ENCODE data around the gene ABCB4.

The ABCB4 gene

DNA sequence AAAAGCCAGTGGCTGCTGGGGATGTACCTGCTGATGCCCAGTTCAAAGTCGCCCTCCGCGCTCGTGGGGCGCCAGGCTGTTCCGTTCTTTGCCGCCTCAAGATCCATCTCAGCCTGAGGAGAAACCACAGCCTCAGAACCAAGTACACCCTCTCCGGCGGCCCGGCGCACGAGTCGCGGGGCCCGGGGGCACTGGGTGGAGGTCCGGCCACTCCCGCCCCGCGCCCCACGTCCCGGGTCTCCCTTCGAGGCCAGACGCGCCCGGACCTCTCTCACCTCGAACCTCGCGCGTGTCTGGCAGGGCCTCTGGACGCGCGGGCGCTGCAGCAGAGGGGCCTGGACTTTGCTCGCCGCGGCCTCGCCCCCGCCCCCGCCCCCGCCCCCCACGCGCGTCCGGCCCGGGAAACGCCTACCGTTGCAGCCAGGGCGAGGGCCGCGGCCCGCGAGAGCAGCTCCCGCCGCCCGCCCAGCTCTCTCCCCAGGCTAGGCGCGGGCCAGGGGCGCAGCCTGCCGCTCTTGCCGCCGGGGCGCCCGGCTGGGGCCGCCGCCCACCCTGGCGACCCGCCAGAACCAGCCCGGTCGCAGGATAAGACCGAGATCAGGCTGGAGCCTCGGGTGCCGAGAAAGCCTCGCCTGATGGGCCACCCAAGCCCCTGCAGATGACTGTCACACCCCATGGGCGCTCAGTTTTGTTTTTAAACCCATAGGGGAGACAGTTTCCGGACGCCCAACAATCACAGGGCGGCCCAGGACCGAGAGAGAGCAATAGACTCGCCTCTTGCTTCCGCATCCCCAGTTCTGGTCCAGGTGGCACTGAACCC is at the start of gene ABCB4:
Gene ABCB4, minus strand, starts transcription at position 322 of the 820 bp plus-strand sequence. Its CDS starts 215 bp downstream, at position 107.
- no peak for DNase-seq

DNA sequence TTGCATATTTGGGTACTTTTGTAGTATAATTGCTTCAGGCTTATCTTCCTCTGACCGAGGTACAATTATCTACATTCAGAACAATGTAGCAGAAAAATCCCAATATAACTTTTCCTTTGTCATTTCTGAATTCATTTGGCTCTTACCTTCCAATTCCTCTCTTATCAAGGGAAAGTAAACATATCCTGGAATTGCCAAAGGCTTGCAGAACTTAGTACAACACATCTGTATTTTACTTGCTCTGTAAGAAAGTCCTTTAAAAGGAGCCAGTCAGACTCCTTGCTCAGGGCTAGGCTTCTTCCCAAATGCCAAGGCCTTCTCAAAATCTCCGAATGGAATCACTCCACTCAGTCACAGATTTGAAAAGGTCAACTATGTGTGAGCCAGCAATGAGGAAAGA is 43.3 kb upstream of the ABCB4 start:
- DNase-seq, result no peak

DNA sequence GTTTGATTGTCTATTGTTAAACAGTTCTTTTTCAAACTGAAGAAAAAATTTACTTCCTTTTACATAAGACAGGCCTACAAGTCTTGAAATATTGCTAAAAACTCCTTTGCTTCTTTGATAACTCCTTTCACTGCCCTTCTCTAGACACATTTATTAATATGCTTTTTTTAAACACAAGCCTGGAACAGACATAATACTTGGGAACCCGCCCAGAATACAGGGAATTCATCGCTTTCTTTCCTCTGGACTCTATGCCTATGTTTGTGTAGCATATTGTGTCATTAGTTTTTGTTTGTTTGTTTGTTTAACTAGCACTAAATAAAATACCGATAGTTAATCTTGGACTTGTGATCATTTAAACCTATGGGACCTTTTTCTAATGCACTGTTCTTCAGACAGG is 42.4 kb upstream of the ABCB4 start:
- DNase-seq, result no peak

DNA sequence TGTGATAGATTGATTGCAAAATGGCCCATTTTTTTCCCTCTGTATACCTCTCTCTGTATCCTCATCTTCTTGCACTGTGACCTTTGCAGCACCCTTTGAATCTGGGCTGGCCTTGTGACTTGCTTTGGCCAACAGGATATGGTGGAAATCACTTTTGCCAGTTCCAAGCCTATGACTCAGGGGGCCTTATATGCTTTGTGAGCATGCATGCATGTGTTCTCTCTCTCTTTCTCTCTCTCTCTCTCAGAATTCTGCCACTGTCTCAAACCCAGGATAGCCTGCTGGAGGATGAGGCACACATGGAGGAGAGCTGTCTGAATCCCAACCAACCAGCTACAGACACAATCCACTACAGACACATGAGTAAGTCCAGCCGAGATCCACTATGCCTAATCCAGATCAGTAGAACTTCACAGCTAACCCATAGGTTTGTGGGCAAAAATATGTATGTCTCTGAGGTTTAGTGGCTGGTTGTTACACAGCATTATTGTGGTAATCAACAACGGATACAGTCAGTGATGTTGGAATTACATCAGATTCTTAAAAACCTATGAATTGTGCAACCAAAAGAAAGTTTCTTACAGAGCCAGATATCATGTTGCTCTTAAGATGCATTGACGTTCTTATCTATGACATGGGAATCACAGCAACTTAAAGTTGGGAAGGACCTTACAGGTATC is 41.8 kb upstream of the ABCB4 start:
- no peak for DNase-seq

DNA sequence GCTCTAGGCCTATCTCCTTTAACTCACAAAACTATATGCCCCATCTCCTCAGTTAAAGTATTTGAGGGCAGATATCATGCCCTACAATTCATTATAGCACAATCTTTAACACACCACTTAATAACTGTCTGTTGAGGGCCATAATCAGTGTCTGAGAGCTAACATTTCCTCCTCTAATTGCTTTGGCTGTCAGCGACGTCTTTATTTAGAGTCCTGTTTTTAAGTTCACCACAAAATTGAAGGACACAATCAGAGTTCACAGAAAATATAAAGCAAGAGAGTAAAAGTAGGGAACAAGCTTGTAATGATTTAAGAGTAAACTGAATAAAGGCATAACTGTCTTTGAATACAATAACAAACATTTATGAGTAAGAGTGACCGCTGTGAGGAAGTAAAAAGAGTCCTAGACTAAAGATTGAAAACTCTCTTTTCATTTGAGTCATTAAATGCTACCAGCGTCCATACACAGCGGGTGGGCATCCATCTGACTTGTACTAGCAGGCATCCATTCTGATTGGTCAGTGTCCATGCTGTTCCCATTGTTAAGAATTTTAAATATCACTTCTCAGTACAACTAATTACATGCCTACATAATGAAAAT is 38.4 kb upstream of the ABCB4 start:
- DNase-seq, result no peak

DNA sequence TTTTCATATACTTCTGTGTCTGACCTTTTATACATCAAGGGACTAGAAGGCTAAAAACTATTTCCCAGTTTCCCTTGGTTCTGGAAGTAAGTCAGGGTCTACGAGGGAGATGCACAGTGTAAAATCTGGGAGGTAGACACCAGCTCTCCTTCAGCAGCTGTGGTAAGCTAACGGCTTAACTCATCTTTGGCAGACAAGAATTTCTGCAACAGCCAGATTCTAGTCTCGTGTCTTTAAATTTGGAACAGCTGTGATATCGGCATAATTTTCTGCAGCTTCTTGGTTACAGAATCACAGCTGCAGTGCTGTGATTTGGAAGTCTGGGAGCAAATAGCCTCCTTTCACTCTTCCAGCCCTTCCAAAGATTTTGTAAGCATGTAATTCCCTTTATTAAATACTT is 37.4 kb upstream of the ABCB4 start:
- no peak for DNase-seq

DNA sequence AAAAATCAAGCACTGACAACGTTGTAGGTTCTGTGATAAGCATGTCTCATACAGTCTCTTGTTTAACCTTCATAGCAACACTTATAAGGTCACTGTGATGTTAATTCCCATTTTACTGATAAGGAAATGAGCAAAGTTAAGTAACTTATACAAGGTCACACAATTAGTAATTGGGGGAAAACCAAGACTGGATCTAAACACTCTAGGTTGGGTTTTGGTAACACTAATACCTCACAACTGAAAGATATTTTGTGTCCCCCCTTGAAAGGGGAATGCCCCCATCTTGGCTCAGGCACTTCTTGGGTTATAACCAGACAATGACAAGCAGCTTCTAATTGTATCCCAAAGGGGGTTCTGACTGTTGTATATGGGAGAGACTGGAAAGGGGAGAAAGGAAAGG is 36.0 kb upstream of the ABCB4 start:
- no peak for DNase-seq

DNA sequence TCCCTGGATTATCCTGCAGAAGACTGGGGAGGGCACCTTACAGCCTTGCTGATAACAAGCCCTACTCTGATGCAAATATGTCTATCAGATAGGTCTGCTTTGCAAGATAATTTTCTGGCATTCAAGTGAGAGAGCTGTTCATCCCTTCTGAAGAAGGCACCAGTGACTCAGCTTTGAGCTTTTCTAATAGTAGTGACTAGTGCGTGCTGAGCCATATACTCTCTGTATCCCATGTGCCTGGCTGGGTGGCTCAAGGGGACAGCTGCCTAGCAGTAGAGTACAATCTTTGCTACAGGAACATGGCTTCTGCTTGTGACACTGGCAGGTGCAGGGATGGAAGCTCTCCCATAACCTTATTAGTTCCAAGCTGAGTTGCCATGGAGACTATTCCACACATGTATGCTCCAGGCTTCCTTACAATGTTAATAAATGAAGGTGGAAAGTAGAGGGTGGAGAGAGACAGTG is 35.0 kb upstream of the ABCB4 start:
- no peak for DNase-seq

DNA sequence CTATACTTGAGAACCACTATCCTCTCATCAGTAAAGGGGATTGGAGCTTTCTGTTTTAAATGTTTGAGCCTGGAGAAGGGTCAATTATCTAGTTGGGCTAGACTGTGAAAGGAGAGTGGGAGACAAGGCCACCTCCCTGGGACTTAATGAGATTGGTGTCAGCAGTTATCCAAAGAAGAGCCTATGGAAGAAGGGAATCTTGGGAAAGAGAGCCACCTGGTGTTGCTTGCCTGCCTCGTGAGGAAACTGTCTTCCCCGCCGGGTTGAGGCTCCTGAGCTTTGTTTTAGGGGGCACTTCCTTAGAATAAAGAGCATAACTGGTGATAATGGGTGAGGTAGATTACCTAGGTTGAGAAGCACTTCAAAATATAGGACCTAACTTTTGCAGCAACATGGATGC is 32.0 kb upstream of the ABCB4 start:
- DNase-seq, result no peak

DNA sequence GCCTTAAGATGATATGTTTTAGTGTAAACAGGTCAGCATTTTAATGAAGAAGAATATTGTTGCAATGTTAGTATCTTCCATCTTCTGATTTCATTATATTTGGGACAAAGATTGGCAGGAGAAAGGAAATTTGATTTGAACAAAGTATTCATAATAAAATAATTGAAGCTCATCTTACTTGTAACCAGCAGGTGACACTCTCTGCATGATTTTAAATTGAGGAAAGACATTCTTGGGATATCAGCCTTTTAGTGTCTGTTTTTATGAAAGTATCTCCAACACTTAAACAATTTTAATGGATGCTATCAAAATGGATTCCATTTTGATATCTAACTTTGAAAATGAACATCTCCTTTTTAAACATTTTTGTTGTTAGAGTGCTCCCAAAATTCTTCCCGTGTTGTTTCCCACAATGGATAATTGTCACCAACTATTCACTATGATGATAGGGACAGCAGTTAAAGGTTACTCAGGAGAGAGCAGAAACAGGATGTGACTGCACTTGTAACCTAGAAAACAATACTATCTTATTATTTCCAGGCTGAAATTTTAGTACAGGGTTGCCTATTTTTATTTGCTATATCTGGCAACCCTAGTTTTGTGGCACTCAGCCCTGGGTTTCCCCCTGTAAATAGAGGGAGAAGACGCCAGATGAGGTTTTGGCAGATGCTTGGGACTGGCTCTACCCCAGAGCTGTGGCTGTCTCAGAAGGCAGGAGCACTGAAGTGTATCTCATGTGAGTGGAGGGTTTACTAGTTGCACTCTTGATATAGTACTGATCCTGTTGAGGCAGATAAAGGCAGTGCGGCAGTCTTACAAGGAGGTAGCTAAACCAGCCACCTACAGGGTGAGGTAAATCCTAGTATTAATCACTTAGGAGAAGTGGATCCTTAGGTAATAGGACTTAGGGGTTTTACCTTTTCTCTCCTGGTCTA is 31.0 kb upstream of the ABCB4 start:
- no peak for DNase-seq

DNA sequence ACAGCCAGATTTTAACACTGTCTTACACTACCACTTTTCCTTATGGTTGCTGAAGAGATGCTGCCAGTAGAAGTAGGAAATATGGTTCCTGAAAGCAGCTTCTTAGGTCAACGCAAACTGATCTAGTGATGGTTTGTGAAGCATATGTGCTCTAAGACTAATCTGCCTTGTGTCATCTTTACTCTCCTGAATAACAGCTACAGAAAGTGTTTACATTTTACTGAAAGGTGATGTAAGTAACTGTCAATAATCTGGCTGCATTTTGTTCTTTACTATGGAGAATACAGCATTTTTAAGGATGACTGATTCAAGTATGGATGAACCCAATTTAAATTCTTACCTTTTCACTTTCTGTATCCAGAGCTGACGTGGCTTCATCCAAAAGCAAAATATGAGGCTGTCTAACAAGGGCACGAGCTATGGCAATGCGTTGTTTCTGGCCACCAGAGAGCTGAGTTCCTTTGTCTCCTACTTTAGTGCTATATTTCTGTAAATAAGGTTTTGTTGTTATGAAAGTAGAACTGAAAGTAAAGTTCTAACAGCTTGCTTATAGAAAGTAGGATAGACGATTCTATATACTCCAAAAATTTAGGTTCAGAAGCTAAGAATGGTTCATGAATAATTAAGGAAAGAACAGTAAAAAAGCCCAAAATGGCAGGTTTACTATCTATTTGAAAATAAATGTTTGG is 30.2 kb upstream of the ABCB4 start:
- DNase-seq, result no peak

DNA sequence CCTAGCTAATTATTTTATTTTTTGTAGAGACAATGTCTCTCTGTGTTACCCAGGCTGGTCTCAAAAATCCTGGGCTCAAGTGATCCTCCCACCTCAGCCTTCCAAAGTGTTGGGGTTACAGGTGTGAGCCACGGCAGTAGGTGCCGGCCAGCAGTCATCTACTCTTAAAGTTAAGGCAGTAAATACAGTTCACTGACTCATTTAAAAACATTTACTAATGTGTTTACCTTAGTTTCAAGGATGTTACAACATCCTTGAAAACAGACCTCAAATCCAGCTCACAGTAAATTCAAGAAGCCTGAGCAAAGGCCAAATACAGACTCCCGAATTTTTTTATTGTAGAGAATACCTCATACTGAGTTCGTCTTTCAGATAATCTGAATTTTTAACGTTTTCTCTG is 29.6 kb upstream of the ABCB4 start:
- no peak for DNase-seq

DNA sequence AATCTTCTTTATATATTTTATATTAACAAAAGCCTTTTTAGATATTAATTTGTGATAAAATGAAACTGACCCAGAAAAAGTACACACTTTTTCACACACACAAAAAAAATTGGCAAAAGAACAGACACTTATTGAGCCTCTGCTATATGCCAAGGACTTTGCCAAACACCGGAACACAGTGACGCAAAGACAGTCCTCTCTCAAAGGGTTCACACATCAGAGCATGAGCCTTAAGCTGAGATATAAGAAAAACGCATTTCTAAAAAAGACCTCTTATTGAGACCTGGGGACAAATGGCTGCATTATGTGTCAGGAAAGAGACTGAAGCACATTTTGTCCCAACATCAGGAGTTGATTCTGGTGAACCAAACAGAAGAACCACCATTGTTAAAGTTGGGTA is 24.0 kb upstream of the ABCB4 start:
- DNase-seq, result no peak

DNA sequence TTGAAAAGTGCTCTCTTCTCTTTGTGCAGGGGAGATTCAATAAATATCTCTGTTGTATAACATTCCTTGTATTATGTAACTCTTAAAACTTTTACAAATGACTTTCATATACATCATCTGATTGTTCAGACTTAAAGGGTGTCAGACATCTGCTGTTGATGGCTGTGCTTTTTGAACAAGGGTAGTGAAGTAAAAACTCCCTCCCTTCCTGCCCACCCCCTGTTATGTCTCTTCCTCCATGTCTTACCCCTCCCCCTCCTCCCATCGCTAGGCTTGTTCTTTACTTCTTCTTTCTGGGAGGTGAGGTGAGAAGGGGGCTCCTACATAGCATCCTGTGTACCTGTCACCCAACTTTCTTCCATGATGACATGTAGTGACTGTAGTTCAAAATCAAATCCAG is 23.4 kb upstream of the ABCB4 start:
- DNase-seq, result no peak

DNA sequence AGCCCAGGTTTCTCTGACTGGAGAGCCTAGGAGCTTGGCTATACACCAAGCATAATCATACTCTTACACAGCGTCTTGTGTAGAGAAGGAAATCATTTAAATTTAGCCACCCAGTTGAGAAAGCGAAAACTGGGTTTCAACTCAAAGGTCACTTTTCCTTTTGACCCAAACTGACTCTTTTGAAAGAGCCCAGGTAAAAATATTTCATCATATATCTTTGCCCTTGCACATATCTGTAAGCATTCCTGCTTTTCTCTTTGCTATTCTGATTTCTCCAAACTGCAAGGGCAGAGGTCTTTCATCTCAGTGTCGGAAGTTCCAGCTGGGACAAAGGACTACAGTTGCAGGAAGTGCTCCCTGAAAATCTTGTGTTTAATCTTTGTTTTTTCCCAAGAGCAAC is 22.0 kb upstream of the ABCB4 start:
- no peak for DNase-seq

DNA sequence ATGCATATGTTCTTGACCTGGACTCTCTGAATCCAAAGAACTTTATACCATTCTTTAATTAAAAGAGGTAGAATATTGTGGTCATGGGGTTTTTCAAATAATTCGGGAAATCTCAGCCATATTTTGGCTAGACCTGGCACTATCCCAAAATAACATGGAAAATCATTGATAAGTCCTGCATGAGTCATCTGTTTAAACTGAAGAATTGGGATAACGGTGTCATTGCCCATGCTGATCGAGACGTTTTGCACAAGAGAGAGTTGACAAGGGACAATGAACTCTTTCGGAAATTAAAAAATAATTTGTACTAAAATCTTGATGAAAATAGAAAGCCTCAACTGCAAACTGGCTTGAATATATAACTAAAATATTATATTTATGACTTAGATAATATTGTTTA is 19.9 kb upstream of the ABCB4 start:
- DNase-seq, result no peak

DNA sequence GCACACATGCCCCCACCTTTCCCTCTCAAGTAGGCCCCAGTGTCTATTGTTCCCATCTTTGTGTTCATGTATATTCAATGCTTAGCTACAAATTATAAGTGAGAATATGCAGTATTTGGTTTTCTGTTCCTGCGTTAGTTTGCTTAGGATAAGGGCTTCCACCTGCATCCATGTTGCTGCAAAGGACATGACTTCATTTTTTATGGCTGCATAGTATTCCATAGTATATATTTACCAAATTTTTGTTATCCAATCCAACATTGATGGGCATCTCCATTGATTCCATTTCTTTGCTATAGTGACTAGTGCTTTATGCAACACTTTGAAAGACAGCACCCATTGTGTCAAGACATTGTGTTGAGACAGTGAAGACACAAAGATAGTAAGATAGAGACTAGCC is 19.0 kb upstream of the ABCB4 start:
- DNase-seq, result no peak

DNA sequence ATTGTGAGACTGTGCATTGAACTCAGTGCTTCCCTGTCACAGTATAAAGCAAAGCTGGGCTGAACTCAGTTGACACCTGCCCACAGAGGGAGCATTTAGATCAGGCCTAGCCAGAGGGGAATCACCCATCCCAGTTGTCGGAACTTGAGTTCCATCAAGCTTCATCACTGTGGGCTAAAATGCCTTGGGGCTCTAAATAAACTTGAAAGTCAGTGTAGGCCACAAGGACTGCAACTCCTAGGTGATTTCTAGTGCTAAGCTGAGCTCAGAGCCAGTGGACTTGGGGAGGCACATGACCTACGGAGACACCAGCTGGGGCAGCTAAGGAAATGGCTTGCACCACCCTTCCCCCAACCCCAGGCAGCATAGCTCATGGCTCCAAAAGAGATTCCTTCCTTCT is 7.7 kb upstream of the ABCB4 start:
- no peak for DNase-seq

DNA sequence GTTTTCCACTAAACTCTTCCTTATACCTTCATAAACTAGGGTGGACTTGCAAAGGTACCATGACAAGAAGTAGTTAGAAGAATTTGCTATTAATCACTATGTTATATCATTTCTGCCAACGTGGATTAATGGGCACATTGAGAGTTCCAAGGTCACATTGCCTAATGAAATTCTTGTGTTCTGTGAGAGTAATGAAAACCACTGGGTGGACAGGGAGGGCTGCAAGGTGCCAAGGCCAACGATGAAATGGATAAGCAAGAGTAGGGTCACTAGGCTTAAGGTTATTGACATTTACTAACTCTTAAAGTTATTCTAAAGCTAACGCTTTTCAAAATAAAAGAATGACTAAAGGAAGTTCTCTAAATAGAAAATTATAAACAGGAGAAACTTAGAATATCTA is 6.6 kb upstream of the ABCB4 start:
- DNase-seq, result no peak

DNA sequence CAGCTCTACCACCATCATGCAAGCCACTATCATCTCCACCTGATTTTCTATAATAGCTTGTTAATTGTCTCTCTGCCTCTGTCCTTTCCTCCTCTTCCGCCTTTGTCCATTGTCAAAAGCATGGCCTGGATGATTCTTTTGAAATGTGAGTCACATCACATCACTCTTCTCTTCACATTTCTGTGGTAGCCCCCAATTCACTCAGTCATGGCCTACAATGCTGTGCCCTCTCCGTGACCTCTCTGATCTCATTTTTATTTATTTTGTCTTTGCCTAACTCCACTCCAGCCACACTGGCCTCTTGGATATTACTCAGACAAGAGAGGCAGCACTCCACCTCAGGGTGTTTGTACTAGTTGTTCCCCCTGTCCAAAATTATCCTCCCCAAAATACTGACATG is 4.9 kb upstream of the ABCB4 start:
- no peak for DNase-seq

DNA sequence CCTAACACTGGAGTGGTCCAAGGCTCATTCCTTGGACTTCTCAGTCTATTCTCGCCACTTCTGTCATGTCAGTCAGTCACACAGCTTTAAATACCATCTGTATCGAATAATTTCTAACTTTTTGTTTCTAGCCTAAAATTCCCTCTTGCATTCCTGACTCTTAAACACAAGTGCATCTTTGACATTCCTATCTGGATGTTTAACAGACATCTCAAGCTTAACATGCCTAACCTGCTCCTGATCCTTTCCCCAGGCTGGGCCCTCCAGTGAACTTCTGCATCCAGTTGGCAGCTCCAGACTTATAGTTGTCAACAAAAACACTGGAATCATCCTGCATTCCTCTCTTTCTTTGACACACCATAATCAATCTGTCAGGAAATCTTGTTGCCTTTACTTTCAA is 4.5 kb upstream of the ABCB4 start:
- no peak for DNase-seq

DNA sequence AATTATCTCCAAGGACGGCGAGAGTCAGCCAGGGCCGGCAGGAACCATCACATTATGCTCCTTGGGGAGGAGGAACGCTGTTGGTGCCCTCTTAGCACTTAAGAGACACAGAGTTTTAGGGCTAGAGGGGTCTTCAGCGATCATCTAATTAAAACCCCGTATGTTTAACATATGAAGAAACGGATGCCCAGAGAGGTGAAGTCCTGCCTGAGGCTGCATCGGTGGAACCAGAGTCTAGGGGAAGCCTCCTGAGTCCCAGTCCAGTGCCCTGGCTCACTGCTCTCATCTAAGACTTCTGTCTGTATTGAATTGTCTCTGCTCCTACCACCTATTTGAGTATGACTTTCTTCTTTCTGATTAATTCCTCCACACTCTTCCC is 688 bp upstream of the ABCB4 start:
- DNase-seq, result no peak

All from stimulated activated CD8-positive, alpha-beta memory T cell treated with anti-CD3 and anti-CD28 coated beads, Interleukin-4, amount 100 ng/mL, for 48 hours (primary cell).